NCI-H526 (cell line): Measurements from ENCODE around the gene GSE1.

Source experiments
- DNase-seq, 2 experiments: peaks; one replicate each; lab custom pipeline; 2025; lab: John Stamatoyannopoulos, UW

Gene GSE1

DNA sequence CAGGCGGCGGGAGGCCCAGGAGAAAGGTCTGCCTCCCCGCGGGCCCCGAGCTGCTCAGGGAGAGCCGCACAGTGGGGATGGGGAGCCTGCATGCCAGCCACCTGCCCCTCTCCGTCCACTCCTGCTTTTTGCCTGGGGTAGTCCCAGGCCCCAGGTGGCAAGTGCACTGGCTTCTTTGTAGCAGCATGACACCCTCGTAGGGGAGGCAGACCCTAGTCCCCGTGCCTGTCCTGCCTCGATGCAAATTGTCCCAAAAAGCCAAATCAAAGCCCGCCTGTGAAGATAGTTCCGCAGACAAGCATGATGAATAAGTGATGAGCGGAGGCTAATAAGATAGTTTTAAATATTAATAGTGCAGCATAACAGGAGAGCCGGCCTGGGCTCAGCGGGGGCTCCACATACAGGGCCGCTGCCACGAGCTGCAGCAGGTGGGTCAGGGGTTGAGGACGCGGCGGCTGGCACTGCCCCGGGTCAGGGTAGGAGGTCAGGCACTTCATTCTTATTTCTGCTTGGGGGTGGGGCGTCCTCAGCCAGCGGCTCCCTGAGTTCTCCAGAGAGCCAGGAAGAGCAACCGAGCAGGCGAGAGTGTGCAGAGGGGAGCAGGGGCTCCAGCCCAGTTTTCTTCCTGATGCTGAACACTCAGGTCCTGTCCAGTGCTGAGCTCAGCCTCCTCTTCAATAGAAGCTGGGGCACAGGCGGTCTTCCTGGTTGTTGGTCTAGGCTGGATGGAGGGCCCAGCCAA lies 48.8 kb downstream of the GSE1 start:
- no peak for DNase-seq

DNA sequence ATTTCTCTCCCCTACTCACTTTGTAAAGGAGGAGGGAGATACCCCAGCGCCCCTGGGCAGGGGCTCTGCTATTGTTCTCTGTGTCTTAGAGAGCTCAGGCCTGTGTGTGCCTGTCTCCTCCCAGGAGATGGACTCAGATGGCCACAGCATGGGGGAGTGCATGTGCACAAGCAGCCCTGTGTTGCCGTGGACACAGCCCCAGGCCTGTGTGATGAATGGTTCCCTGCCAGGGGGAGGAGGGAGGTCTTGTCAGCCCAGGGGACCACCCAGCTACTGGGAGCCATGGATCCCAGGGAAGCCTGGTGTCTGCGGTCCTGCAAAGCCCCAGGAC lies 49.3 kb downstream of the GSE1 start:
- no peak for DNase-seq

GRCh38 chr16:85662976-85663830 lies 50.1 kb downstream of the GSE1 start:
- no peak for DNase-seq

- DNase-seq, result no peak
These were observed 50.8 kb downstream of the GSE1 start for GRCh38 chr16:85663891-85664321.

DNA sequence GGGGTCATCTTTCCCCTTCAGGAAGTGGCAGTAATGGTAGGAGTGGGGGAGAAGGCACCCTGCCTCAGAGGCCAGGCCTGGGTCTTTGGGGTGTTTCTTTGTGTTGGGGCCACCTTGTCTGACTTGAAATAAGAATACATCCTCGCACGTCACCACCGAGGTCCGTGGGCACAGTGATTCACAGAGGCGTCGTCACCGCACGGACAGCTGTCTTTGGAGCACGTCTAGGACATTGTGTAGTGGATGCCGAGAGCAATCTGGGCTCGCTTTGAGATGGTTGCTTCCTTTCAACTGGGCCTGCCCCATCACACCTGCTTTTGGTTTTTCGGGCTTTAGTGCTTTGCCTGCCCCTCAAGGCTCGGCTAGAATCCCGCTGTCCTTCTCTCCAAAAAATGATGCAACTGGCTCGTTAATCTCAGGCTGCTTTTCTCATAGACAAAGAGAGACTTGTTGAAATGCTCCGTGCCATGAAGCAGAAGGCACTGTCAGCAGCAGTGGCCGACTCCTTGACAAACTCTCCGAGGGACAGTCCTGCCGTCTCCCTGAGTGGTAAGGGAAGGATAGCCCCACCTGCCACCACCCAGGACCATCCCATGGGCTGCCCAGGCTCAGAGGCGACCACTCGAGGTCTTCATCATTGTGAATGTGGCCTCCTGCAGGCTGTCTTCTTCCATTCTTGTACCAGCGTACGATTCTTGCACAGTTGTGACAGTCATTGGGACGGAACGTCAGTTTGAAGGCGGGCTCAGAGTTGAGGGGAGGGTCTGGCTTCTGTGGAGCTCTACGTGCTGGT lies 51.7 kb downstream of the GSE1 start:
- DNase-seq, result no peak

GRCh38 chr16:85665373-85665740 lies 52.2 kb downstream of the GSE1 start:
- DNase-seq, result no peak

- no peak for DNase-seq
These were observed 52.8 kb downstream of the GSE1 start for GRCh38 chr16:85665929-85666328.

GRCh38 chr16:85667261-85667660 lies 54.1 kb downstream of the GSE1 start:
- DNase-seq, result no peak

GRCh38 chr16:85667841-85668413 lies 54.8 kb downstream of the GSE1 start:
- no peak for DNase-seq

GRCh38 chr16:85668676-85669424 lies 55.7 kb downstream of the GSE1 start:
- no peak for DNase-seq

DNA sequence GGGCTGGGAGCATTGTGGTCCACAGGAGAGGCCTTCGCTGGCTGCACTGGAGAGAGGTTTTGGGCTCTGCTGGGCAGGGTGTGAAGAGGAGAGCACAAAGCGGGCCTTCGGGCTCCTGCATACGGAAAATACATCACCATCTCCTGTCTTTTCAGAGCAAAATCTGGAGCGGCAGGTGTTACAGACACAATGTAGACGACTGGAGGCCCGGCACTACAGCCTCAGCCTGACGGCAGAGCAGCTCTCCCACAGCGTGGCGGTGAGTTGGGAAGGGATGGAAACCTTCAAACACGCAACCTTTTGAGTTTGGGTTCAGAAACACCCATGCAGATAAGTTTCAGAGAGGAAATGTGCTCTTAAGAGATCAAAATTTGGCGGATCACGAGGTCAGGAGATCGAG lies 57.7 kb downstream of the GSE1 start:
- DNase-seq, result no peak

DNA sequence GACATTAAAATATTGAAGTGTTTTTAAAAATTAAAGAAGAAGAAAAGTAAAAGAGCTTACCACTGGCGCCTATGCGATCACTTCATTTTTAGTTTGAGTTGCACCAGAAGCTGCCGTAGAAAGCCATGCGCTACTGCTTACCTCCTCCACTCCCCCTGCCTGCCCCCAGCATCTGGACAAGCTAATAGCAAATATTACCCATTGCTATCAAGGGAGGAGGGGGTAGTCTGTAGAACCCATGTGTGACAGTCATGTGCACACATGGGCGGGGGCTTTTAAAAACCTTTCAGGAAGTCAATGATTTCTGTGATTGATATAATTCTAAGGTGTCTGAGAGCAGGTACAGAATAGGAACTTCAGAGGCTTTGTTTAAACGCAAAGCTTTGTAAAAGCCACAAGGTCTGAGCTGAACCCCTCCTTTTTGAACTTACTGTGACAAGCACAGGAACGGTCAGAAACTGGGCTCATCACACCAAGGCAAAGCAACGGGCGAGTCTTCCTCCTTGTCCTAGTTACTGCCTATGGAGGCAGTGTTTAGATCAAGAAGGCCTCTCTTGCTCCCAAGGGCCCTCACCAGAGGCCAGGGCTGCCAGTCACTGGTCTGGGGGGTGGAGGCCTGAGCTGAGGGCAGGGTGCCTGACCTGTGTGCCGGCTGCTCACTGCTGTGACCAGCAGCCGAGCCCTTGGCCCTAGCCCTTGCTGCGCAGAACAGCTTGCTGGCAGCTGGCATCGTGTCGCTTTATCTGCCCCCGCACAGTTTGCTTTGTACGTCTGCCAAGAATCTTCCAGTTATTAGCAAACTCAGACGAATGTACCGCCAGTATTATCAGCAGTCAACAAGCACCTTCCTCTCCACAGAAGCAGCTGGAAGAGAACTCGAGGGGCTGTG lies 60.7 kb downstream of the GSE1 start:
- DNase-seq, result no peak

- no peak for DNase-seq
These were observed 61.3 kb downstream of the GSE1 start for GRCh38 chr16:85674418-85674755.

DNA sequence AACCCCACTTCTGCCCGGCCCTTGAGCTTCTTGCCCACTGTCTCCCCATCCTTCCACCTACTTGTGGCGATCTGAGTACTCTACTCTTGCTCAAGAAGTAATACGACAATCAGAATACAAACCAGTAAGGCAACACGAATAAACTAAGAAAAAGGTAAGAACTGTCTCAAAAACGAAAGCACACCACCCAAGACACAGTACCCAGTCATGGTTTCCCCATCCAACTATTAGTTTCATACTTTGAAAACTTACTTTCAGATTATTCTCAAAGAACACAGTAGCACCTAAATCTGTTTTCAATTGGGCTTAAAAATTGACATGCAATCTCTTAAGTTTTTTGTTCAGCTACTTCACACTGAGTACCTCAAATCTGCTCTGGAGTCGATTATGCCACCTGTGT lies 61.7 kb downstream of the GSE1 start:
- DNase-seq, result no peak

DNA sequence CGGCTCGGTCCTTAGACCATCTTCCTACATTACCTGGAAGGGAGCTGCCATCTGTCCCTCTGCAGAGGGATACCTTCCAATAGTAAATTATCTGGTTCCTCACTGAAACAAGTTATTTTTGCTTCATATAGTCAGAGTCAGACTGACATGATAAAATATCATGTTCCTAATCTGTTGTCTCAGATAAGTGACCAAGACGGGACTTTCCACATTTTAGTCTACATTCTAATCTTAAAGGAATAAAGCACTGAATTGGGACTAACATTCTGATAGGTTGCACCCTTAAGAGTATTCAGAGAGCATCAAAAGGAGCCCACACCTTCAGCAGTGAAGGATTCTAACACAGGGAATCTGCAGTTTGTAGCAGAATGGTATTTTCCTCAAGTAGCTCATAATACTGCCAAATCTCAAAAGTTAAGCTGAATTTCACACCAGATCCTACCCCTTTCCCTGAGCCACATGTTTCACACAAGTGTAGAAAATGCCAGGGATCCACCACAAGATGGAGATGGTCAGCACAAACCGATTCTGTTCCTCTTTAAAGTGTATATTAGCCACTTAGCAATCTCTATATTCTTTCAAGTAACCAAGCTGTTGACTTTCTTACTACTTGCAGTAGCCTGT lies 62.2 kb downstream of the GSE1 start:
- peak in 1 of 2 experiments; percentile 22 for DNase-seq

DNA sequence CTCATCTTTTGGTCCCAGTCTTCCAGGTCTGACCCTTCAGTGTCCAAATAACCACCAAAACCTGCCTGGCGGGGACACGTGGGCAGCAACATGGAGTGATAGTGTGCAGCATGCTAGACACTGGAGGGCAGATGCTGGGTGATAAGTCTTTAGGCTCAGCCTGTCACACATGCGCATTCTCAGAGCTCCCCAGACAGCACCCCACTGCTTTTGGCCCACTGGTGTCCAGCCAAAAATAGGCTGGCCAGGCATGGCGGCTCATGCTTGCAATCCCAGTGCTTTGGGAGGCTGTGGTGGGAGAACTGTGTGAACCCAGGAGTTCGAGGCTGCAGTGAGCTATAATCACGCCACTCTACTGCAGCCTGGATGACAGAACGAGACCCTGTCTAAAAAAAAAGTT lies 63.3 kb downstream of the GSE1 start:
- no peak for DNase-seq

GRCh38 chr16:85677383-85677967 lies 64.4 kb downstream of the GSE1 start:
- DNase-seq, result no peak

DNA sequence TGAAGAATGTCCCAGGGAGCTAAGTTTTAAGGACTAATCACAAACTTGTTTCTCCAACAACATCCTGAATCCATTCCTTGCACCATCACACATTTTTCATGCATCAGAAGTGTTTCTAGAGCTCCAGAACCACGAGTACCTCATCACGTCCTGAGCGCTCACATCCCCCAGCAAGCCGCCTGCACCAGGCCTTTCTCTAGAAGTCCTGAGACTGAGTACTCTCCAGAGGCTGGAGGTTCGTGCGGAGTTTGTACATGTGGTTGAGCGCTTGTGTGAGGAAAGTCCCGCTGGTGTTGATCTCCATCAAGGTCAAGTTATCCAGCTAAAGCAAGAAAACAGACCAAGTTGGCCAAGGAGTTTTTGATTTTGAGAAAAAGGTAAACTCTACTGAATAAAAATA lies 64.9 kb downstream of the GSE1 start:
- no peak for DNase-seq

DNA sequence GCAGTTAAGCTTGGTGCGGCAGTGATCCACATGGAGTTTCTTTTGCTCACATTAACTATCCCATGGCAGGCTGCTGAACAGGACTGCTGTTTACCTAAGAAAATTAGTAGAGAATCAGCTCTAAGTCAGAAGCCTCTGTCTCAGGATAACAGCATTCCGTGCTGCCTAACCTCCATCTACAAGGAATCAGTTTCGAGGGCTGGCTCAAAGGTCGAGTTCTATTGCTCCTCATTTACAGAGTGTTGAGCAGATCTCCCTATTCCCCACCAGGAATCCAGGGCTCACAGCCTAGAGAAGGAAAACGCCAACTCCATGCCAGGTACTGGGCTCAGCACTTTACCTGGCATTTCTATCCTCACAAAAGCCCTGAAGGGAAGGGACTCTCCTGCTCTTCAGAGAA lies 65.7 kb downstream of the GSE1 start:
- peak; percentile 85 to 90 for DNase-seq

GRCh38 chr16:85679870-85680269 lies 66.7 kb downstream of the GSE1 start:
- DNase-seq, result no peak
